ENCODE results near the gene SAFB. TPM values are rescaled to one million over a fixed set of nuclear protein-coding genes. Genes with fewer than 3 reads are reported as not detected.

Gene SAFB
- polyA plus RNA-seq, 3 donors: 152 to 186 (median 176) TPM

Other genes with a start within 250 kb of the SAFB start
- gene ZNRF4, start 167.7 kb upstream of the SAFB start, polyA plus RNA-seq (ENCODE audit: insufficient read length in 3 of 3): not detected
- under 1 TPM; 0.28 to 0.38 (median 0.34) TPM for gene TINCR, start 55.1 kb upstream of the SAFB start, polyA plus RNA-seq (ENCODE audit: insufficient read length in 3 of 3)
- 100 to 1,000 TPM in 2 of 3 donors, 10 to 100 TPM in 1; 74.0 to 118 (median 105) TPM for gene SAFB2, start 307 bp upstream of the SAFB start, polyA plus RNA-seq (ENCODE audit: insufficient read length in 3 of 3)
- 10 to 100 TPM; 46.3 to 58.5 (median 52.8) TPM for gene MICOS13, start 57.4 kb downstream of the SAFB start, polyA plus RNA-seq (ENCODE audit: insufficient read length in 3 of 3)
- 10 to 100 TPM; 11.2 to 15.2 (median 11.8) TPM for gene HSD11B1L, start 57.9 kb downstream of the SAFB start, polyA plus RNA-seq (ENCODE audit: insufficient read length in 3 of 3)
- 100 to 1,000 TPM; 635 to 979 (median 767) TPM for gene RPL36, start 67.2 kb downstream of the SAFB start, polyA plus RNA-seq (ENCODE audit: insufficient read length in 3 of 3)
- gene LONP1, start 97.1 kb downstream of the SAFB start, polyA plus RNA-seq (ENCODE audit: insufficient read length in 3 of 3): 10 to 100 TPM; 65.4 to 79.2 (median 67.8) TPM
- not detected for gene CATSPERD, start 97.6 kb downstream of the SAFB start, polyA plus RNA-seq (ENCODE audit: insufficient read length in 3 of 3)
- gene PRR22, start 161.7 kb downstream of the SAFB start, polyA plus RNA-seq (ENCODE audit: insufficient read length in 3 of 3): 1 to 10 TPM; 3.0 to 6.5 (median 4.0) TPM
- 10 to 100 TPM; 24.9 to 45.1 (median 32.4) TPM for gene DUS3L, start 168.1 kb downstream of the SAFB start, polyA plus RNA-seq (ENCODE audit: insufficient read length in 3 of 3)
- gene NRTN, start 182.0 kb downstream of the SAFB start, polyA plus RNA-seq (ENCODE audit: insufficient read length in 3 of 3): 1 to 10 TPM; 3.7 to 5.2 (median 4.3) TPM
- 10 to 100 TPM; 12.7 to 18.2 (median 15.1) TPM for gene FUT6, start 216.6 kb downstream of the SAFB start, polyA plus RNA-seq (ENCODE audit: insufficient read length in 3 of 3)
- gene FUT3, start 228.4 kb downstream of the SAFB start, polyA plus RNA-seq (ENCODE audit: insufficient read length in 3 of 3): under 1 TPM; 0.54 to 0.90 (median 0.64) TPM
- under 1 TPM in 2 of 3 donors, not detected in 1; 0.06 to 0.18 TPM for gene FUT5, start 247.5 kb downstream of the SAFB start, polyA plus RNA-seq (ENCODE audit: insufficient read length in 3 of 3)

Data from renal pelvis (tissue), 3 donors.